GM12878 (cell line): ENCODE results near the gene RYR2. TPM values are rescaled to one million over a fixed set of nuclear protein-coding genes. Genes with fewer than 3 reads are reported as not detected.

Experiments
- ATAC-seq: fragments of 200-7000 bp; cut with Tn5 transposase; 3 replicates; pipeline ENCODE4 v1.9.1; 2020; ENCODE audit warnings: mild to moderate bottlenecking, moderate library complexity
- BruUV-seq: library from RNA; stranded (reverse); fragments of 400-500 nt; replicated peaks from 2 replicates; lab custom pipeline; 2021; lab: Mats Ljungman, UMichigan
- CTCF ChIA-PET: fragments of 300-600 bp; sonication (Branson Sonifier 250); formaldehyde crosslinking; extraction: SDS; loops from one replicate; lab custom pipeline; 2021; ENCODE audit warnings: inconsistent platforms; lab: Yijun Ruan, JAX
- POLR2A ChIA-PET: fragments of 350-600 bp; formaldehyde crosslinking; extraction: SDS; loops from one replicate; lab custom pipeline; 2021; ENCODE audit warnings: inconsistent platforms; lab: Charles Lee
- RAD21 ChIA-PET: fragments of 300-600 bp; sonication (Branson Sonifier 250); formaldehyde crosslinking; loops from one replicate; lab custom pipeline; 2023; ENCODE audit warnings: antibody characterized with exemption; ENCODE audit not compliant: unreplicated experiment; lab: Charles Lee
- SMC1A ChIA-PET: fragments of 300-600 bp; sonication (Branson Sonifier 250); formaldehyde crosslinking; loops from one replicate; lab custom pipeline; 2023; ENCODE audit not compliant: unreplicated experiment, uncharacterized antibody; lab: Charles Lee
- DNase-seq: peaks from one replicate; pipeline ENCODE4 v3.0.0-alpha.2; 2011; ENCODE audit warnings: low read depth, low spot score
- FAIRE-seq: peaks from 3 replicates; lab custom pipeline; 2011; peaks lifted over from hg19 to GRCh38; lab: Jason Lieb, UNC
- H2AFZ ChIP-seq: 2 replicates; pipeline ENCODE4 v1.6.0; 2011; ENCODE audit warnings: low read depth, low read length, control low read depth; ENCODE audit not compliant: control insufficient read depth
- H3K27ac ChIP-seq: 2 replicates; pipeline ENCODE4 v1.5.1; 2011; ENCODE audit warnings: control low read depth; ENCODE audit not compliant: control insufficient read depth, insufficient read depth
- H3K27me3 ChIP-seq, 2 experiments: replicated peaks in 1 of 2; 2 replicates each; pipeline versions ENCODE4 v1.6.0 to v1.6.1; 2011; ENCODE audit warnings: low read length in 1 of 2; ENCODE audit not compliant: control insufficient read depth in 2 of 2, insufficient read depth in 2 of 2
- H3K36me3 ChIP-seq, 2 experiments: 2 replicates each; pipeline ENCODE4 v1.5.1; 2011; ENCODE audit warnings: low read length in 1 of 2; ENCODE audit not compliant: control insufficient read depth in 2 of 2, insufficient read depth in 2 of 2
- H3K4me1 ChIP-seq: 2 replicates; pipeline ENCODE4 v1.6.1; 2011; ENCODE audit warnings: mild to moderate bottlenecking, low read length, moderate library complexity, mixed read lengths; ENCODE audit not compliant: control insufficient read depth, insufficient read depth
- H3K4me2 ChIP-seq: 2 replicates; pipeline ENCODE4 v1.6.0; 2011; ENCODE audit warnings: control low read depth; ENCODE audit not compliant: control insufficient read depth, insufficient read depth
- H3K4me3 ChIP-seq: fragments of 200-600 bp; sonication (generic); 2 replicates; pipeline ENCODE4 v1.5.1; 2016
- H3K79me2 ChIP-seq: 2 replicates; pipeline ENCODE4 v1.6.0; 2011; ENCODE audit warnings: low read length; ENCODE audit not compliant: control insufficient read depth, insufficient read depth
- H3K9ac ChIP-seq: 2 replicates; pipeline ENCODE4 v1.8.0; 2011; ENCODE audit warnings: low read length, control low read depth, mixed read lengths; ENCODE audit not compliant: control insufficient read depth, insufficient read depth
- H3K9me3 ChIP-seq: replicated peaks from 3 replicates; pipeline ENCODE4 v1.5.1; 2011; ENCODE audit warnings: mild to moderate bottlenecking, low read length; ENCODE audit not compliant: control insufficient read depth, insufficient read depth
- H4K20me1 ChIP-seq: 2 replicates; pipeline ENCODE4 v1.6.0; 2011; ENCODE audit not compliant: control insufficient read depth, insufficient read depth
- CBFB ChIP-seq: IDR thresholded peaks from 2 replicates; pipeline ENCODE4 v1.6.1; 2016; ENCODE audit warnings: antibody characterized with exemption, low read depth
- ESRRA ChIP-seq: IDR thresholded peaks from 2 replicates; pipeline ENCODE4 v1.6.1; 2012; ENCODE audit warnings: mild to moderate bottlenecking, low read length, improper control_type of control experiment
- HSF1 ChIP-seq: fragments of 150-350 bp; IDR thresholded peaks from 2 replicates; pipeline ENCODE4 v1.6.1; 2014; ENCODE audit warnings: mild to moderate bottlenecking, low read depth, low read length
- PAX8 ChIP-seq: fragments of 450-650 bp; IDR thresholded peaks from 2 replicates; pipeline ENCODE4 v1.6.1; 2017; ENCODE audit warnings: mild to moderate bottlenecking, moderate library complexity
- POLR2AphosphoS2 ChIP-seq: IDR thresholded peaks from 2 replicates; pipeline ENCODE4 v1.6.1; 2011; ENCODE audit warnings: low read depth, mild to moderate bottlenecking, low read length, improper control_type of control experiment, moderate library complexity
- TAF1 ChIP-seq: IDR thresholded peaks from 2 replicates; pipeline ENCODE4 v1.6.1; 2011; ENCODE audit warnings: mild to moderate bottlenecking, low read depth, low read length, borderline replicate concordance
- USF2 ChIP-seq: IDR thresholded peaks from 2 replicates; pipeline ENCODE4 v1.6.1; 2011; ENCODE audit warnings: low read depth, low read length, improper control_type of control experiment, borderline replicate concordance
- WGBS: methylation state at CpG from one replicate; pipeline ENCODE4 v1.1.6; 2016; ENCODE audit warnings: low lambda C conversion rate; ENCODE audit not compliant: insufficient replicate concordance, insufficient coverage; ENCODE audit errors: missing lambda C conversion rate; 5-methylcytosine and 5-hydroxymethylcytosine counted together
- in situ Hi-C: fragments of 300-500 bp; cut with MboI; formaldehyde crosslinking; loops from 9 replicates; pipeline ENCODE4 v1.14.3; 2018; ENCODE audit warnings: mixed read lengths
- intact Hi-C: fragments of 100-400 bp; cut with micrococcal nuclease; formaldehyde crosslinking; loops from one replicate; pipeline ENCODE4 v1.14.2; 2022; ENCODE audit not compliant: unreplicated experiment
- polyA plus RNA-seq, 11 experiments: library from polyadenylated mRNA; depleted of rRNA in 4 of 11; unstranded in 6 of 11; stranded (reverse) in 5 of 11; fragments of >200 nt; fragmentation: Nextera tagmentation in 4 of 11; fragmentation: Illumina TruSeq in 1 of 11; extraction: Ambion mirVana in 4 of 11; extraction: Trizol in 1 of 11; gene quantifications; 1 replicate in 1 of 11; 2 replicates in 10 of 11; pipeline versions ENCODE4 v1.2.1 to v1.2.3, GENCODE V29; 2011 to 2016; ENCODE audit warnings: inconsistent platforms in 2 of 11, missing spikeins in 2 of 11, low read depth in 1 of 11
- total RNA-seq, 4 experiments: library from RNA; depleted of rRNA in 3 of 4; stranded (reverse); fragments of >200 nt in 3 of 4; fragmentation: Illumina TruSeq in 1 of 4; extraction: Trizol in 1 of 4; gene quantifications; 2 replicates each; pipeline versions ENCODE4 v1.2.1 to v1.2.3, GENCODE V29; 2013 to 2021

Gene RYR2
- total and polyA plus RNA-seq, 10 of the 15 experiments (the other 5 are each of a cell fraction or from before 2014, with no cell fraction given), result 0.01 to 0.04 TPM; not detected in 8

- Histone ChIP-seq H3K9ac (no peak overlapping the region), H3K79me2 (no peaks in the 10 kb centered on the region), H3K36me3 (no peaks in the 10 kb centered on the region), H3K4me3 (no peak overlapping the region), H3K27me3 (no peaks in the 10 kb centered on the region), H3K9me3 (no peaks in the 10 kb centered on the region), H3K27ac (no peak overlapping the region), H3K4me2 (no peak overlapping the region), H3K4me1 (no peaks in the 10 kb centered on the region), H4K20me1 (no peaks in the 10 kb centered on the region), H2AFZ (no peak overlapping the region)
- ChIA-PET POLR2A (no interaction called here), CTCF (no interaction called here), SMC1A (no interaction called here), RAD21 (no interaction called here)
- in situ Hi-C loops (no loop called here), intact Hi-C loops (no loop called here)
- 0% methylated on average over 1 of the region's 1 CpG for WGBS
- no TSS peak for BruUV-seq
- FAIRE-seq (no peak), DNase-seq (no peak), ATAC-seq (no peak)
- no peak for TF ChIP-seq ESRRA
- no peak for TF ChIP-seq CBFB
- TF ChIP-seq TAF1, result no peak
- TF ChIP-seq USF2, result no peak
- TF ChIP-seq POLR2AphosphoS2, result no peak
- no peak for TF ChIP-seq HSF1
- TF ChIP-seq PAX8, result no peak
These were observed 261.9 kb downstream of the RYR2 start for GRCh38 chr1:237303929-237304328.
